Keratinocyte (primary cell): ENCODE data around the gene TARDBP.

Experiments used
- CTCF ChIP-seq, 3 experiments: IDR thresholded peaks in 1 of 3; conservative IDR thresholded peaks in 1 of 3; optimal IDR thresholded peaks in 1 of 3; 2 replicates in 2 of 3; 3 replicates in 1 of 3; pipeline versions ENCODE3 to v1.5.1; 2011; ENCODE audit warnings: low read length in 3 of 3, mild to moderate bottlenecking in 3 of 3, moderate library complexity in 2 of 3, control low read depth in 1 of 3, inconsistent platforms in 1 of 3; ENCODE audit not compliant: insufficient read depth in 2 of 3; ENCODE audit errors: extremely low read depth in 1 of 3
- EZH2 ChIP-seq: IDR thresholded peaks from one replicate; pipeline ENCODE4 v1.6.1; 2012; ENCODE audit warnings: inconsistent platforms, mild to moderate bottlenecking, low read length, moderate library complexity

GRCh38 chr1:11026903-11027302, 14.4 kb downstream of the TARDBP start:
- TF ChIP-seq CTCF (optimal IDR thresholded peaks at IDR 0.05 in 1 of 3, IDR thresholded peaks at IDR 0.05 in 1 of 3, conservative IDR thresholded peaks at IDR 0.05 in 1 of 3; ENCODE audit: extremely low read depth in 1 of 3, insufficient read depth in 2 of 3, low read length in 3 of 3) = no peak
- no peak for TF ChIP-seq EZH2
